ENCODE measurements around the gene ANKK1. TPM values are rescaled to one million over a fixed set of nuclear protein-coding genes. Genes with fewer than 3 reads are reported as not detected.

Gene ANKK1
- total RNA-seq, 1 donor from 2014 or later, result not detected

DNA sequence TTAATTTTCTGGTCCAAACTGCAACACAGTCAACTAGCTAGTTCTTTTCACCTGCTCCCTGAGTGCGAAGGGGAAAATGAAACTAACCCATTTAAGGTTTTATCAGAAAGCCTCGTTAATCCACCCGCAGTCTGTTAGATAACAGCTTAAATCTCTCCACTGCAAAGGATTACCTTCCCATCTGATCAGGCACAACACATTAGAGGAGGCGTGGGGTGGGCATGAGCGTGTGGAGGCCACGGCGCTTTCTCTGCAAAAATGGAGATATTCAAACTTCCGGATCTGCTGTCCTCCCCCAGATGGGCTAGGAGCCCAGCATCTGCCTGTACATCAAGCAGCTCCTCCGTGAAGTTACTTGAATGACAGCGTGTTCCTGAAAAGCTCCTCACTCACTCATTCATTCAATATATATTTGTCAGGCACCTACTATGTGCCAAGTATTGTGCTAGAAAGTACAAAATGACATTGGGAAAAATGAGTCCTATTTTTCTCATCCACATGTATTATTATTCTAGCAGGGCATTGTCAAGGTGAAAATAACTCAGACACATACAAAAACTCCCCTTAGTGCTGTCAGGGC, 13.5 kb upstream of the ANKK1 start:
- ATAC-seq (ENCODE audit: poor library complexity) (no peak), DNase-seq (no peak)
- intact Hi-C loops (cut with DNase I), result no loop called here

DNA sequence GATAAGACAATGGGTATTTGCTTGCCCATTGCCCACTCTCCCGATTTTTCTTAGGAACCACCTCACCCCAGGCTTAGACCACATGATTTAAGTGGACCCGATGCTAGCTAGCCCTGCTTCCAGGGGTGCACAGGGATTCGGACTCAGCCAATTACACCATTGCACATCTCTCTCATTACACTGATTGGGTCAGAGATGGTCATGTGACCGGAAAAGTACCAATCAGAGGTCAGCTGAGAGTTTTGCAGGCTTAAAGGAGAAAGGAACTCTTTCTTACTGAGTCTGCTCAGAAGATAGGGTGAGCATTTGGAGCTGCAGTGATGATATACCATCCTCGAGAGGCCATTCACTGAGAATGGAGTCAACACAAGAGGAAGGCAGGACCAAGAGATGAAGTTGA, 12.2 kb upstream of the ANKK1 start:
- ATAC-seq (ENCODE audit: poor library complexity) (no peak), DNase-seq (no peak)
- intact Hi-C loops (cut with DNase I), result no loop called here

DNA sequence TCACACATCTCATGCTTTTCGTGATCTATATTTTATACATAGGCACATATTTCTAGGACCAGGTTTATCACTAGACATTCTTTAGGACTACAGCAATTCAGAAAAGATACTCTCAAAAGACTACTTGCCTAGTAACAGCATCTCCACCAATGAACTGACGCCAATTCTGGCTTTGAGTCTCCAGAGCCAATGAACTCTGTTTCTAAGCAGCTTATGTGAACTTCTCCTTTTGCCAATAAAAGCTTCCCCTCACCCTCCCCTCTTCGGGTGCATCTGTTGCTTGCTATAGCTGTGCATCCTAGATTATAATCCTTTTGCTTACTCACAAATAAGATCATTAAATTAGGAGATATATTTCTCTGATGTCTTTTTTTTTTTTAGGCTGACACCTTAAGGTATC, 11.4 kb upstream of the ANKK1 start:
- ATAC-seq (ENCODE audit: poor library complexity) (no peak), DNase-seq (no peak)
- intact Hi-C loops (cut with DNase I), result no loop called here

DNA sequence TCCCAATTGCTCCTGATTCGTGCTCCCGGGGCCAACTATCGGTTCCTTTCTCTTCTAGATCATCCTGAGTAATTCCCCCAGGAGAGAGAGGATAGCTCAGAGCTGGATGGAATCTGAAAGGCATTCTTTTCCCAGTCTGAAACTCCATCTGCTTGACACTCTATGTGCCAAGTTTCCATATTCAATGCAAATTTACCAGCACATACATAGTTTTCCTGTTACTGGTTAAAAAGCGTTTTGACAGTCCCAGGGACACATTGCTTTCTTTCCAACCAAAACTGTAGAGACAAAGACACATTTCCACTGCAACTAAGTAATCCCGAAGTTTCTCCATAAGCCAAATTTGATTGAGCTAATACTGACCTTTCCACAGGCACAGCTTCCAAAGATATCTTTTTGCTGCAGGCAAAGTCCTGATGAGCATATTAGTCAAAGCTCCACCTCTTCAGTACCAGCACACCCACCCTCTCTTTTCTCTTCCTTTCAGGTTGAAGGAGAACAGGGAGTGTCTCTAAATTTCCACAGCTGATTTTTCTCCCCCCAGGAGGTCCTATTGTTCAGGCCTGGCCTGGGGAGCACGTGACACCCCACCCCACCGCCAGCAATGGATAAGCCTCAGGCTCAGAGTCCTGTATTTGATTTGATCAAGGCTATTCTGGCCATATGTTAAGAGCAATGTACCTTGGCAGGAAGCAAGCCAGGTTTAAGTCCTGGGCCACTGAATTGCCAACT, 9.7 kb upstream of the ANKK1 start:
- intact Hi-C loops (cut with DNase I), result no loop called here
- no peak for ATAC-seq (ENCODE audit: poor library complexity)
- DNase-seq, result no peak

DNA sequence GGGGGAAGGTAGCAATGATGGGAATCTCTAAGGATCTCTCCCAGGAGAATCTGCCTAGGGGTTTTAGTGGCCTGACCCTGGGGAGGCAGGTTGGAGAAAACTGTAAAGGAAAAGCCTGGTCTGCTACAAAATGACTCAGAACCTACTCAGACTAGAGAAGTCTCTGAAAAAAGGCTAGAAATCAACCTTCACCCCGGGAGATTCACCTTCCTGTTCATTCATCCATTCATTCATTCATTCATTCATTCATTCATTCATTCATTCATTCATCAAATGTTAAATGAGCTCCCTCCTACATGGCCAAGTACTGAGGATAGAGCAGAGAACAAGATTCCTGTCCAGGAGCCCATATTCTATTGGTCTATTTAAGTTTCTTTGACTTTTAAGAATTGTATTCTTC, 8.9 kb upstream of the ANKK1 start:
- ATAC-seq (ENCODE audit: poor library complexity), result no peak
- intact Hi-C loops (cut with DNase I), result no loop called here
- no peak for DNase-seq

DNA sequence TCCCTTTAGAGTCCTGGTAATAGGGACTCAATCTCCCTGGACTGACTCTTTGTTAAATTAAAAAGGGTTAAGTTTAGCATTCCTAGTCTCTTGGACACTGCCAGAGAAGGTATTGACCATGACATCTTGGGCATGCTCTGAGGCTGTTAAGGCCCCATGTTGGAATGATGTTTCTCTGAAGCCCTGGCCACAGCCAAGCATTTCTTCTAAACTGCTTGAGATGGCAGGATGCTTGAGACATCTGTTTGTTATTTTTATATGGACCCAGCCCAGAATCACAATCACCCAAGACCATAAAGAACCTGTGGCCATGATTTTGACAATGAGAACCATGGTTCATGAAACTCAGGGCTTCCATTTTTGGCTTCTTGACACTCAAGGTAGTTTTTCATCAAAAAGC, 5.5 kb upstream of the ANKK1 start:
- intact Hi-C loops (cut with DNase I), result no loop called here
- ATAC-seq (ENCODE audit: poor library complexity), result no peak
- DNase-seq, result no peak

DNA sequence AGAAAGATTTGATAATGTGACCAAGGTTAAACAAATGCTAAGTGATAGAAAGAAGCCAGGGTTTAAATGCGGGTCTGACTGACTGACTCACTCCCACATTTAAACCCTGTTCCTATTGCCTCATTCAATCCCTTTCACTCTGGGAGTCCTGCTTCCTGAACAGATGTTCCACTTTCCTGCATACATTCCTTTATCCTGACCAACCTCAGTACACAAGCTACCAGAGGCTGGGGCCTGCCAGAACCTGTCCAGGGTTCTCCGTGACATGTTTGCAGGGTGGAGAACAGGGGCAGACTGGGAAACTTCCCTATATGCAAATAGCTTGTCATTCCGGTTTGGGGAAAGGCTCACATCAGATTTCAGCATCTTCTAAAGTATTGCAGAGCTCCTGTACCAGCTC, 3.0 kb upstream of the ANKK1 start:
- ATAC-seq (ENCODE audit: poor library complexity) (no peak), DNase-seq (no peak)
- intact Hi-C loops (cut with DNase I), result no loop called here

DNA sequence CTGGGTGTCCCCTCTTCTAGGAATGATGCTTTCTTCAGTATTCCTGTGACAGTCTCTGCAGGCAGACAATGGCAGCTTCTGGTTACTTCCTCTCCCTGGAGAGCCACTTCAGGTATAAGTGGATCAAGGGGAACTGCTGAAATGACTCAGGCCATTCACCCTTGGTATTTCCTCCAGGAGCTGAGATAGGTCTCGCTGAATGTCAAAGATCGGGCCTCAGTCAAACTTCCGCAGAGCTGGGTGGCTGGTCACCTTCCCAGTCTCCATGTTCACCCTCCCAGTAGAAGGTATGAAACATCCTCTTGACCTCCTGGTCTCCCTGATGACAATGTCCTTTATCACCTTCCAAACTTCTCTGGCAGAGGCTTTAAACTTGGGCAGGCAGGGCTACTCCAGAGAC, 1.8 kb upstream of the ANKK1 start:
- no peak for ATAC-seq (ENCODE audit: poor library complexity)
- intact Hi-C loops (cut with DNase I), result no loop called here
- DNase-seq, result no peak

DNA sequence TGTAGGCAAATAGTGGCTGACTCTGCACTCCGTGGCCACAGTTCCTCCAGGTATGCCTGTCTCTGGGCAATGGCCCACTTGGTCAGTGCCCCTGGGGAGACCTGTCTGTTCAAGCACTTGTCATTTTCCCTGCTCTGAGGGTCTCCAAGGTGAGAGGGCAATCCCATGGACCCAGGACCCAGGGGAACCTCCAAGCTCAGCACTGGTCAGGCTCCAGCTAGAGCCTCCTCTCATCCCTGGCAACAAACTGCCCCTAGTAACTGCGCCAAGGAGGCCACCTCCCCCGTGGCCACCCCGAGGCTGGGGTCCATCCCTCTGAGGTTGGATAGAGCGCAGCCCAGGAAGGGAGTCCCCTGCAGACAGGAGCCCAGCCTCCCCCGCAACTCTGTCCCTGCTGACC, 713 bp upstream of the ANKK1 start:
- intact Hi-C loops (cut with DNase I), result no loop called here
- ATAC-seq (ENCODE audit: poor library complexity) (no peak), DNase-seq (no peak)

DNA sequence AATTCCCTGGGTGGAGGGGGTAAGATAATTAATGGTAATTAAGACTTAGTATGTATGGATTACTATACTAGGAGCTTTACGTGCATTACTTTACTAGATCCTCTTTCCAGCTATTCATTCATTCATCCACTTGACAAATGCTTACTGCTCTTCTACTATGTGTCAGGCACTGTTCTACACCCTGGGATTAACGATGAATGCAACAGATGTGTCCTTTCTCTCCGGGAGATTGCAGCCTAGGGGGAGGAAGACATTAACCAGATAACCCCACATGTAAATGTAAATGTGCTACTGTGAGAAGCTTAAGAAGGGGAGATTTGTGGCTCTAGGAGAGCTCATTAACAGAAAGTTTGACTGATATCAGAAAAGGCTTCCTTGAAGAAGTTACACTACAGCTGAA, 1.7 kb downstream of the ANKK1 start:
- DNase-seq (no peak), ATAC-seq (ENCODE audit: poor library complexity) (no peak)
- intact Hi-C loops (cut with DNase I), result no loop called here

DNA sequence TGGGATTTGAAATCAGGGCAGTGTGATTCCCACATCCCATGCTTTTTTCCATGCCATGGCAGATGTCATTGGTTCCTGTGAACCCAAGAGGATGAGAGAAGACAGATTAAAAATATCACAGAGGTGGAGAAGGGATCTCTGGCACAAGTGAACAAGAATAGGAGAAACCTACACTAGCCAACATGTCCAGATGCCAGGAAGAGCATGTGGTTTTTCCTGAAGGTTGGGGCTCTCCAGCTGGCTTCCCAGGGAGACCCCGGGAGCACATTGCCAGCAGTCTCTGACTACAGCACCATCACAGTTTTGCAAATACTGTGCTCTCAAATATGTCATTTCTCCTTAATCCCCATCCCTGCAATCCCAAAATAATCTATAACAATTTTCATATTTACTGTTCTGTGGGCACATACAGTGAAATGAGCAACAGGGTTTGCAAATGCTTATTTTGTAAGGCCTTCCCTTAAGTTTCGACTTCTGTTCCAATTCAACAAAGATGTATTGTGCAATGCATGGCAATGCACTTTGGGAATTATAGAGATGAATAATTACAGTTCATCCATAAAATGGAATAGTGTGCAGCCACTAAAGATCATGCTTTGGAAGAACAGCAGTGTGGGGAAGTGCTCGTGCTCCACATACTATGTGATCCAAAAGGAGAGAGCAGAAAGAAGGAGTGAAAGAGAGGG, 4.8 kb downstream of the ANKK1 start:
- DNase-seq, result no peak
- no peak for ATAC-seq (ENCODE audit: poor library complexity)
- intact Hi-C loops (cut with DNase I), result no loop called here

DNA sequence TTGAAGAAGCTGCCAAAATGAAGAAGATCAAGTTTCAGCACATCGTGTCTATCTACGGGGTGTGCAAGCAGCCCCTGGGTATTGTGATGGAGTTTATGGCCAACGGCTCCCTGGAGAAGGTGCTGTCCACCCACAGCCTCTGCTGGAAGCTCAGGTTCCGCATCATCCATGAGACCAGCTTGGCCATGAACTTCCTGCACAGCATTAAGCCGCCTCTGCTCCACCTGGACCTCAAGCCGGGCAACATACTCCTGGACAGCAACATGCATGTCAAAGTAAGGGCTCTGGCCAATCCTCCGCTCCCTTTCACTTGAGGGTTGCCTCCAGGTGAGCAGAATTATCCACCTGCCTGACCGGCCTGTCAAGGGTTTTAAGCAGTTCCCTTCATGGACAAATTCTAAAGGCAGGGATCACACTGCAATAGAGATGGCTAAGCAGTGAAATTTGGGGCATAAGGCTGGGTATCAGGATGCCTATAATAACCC, 6.0 kb downstream of the ANKK1 start:
- intact Hi-C loops (cut with DNase I), result no loop called here
- no peak for DNase-seq
- ATAC-seq (ENCODE audit: poor library complexity), result no peak

DNA sequence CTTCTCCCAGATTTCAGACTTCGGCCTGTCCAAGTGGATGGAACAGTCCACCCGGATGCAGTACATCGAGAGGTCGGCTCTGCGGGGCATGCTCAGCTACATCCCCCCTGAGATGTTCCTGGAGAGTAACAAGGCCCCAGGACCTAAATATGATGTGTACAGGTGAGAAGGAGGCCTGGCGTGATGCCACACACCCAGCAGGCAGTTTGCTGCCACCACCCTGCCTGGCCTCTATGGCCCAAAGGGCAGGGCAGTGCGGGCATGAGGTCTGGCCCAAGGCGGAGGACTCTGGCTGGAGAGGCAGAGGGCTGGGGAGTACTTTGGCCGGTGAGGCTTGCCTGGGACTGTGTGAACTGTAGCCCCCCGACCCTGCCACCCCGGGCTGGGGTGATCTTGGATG, 7.3 kb downstream of the ANKK1 start:
- ATAC-seq (ENCODE audit: poor library complexity) (no peak), DNase-seq (no peak)
- intact Hi-C loops (cut with DNase I), result no loop called here

DNA sequence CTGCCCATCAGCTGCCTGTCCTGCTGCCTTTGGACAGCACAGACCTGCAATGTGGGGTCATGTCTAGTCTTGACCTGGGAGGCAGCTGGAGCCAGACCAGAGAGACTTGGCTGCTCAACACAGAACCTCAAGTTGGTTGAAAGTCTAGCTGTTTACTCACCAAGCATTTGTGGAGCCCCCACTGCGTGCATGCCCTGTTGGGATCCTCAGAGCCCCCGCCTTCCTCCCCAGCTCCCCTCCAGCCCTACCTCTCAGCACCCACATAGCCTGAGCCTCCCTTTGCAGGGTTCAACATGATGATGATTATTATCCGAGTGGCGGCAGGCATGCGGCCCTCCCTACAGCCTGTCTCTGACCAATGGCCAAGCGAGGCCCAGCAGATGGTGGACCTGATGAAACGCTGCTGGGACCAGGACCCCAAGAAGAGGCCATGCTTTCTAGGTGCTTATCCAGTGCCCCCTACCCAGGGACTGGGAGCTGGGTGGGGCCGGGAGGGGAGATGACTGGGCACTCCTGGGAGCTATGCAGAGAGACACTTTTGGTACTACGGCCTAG, 8.3 kb downstream of the ANKK1 start:
- DNase-seq, result no peak
- no peak for ATAC-seq (ENCODE audit: poor library complexity)
- intact Hi-C loops (cut with DNase I), result no loop called here

DNA sequence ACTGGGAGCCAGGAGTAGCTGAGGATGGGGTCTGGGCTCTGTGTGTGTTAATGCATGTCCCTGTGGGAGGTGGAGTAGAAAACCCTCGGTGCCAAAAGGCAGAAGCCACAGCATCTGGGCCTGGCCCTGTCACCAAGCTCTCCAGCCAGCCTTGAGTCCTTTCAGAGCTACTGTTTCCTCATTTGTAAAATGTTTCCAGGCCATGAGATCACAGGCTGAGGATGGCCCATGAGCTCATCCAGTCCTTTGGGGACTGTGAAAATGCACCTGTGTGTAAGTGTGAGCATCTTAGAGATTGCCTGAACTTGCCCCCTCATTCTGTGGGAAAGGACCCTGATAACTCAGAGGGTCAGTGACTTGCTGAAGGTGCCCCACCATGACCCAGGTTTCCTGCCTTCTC, 9.1 kb downstream of the ANKK1 start:
- DNase-seq, result no peak

DNA sequence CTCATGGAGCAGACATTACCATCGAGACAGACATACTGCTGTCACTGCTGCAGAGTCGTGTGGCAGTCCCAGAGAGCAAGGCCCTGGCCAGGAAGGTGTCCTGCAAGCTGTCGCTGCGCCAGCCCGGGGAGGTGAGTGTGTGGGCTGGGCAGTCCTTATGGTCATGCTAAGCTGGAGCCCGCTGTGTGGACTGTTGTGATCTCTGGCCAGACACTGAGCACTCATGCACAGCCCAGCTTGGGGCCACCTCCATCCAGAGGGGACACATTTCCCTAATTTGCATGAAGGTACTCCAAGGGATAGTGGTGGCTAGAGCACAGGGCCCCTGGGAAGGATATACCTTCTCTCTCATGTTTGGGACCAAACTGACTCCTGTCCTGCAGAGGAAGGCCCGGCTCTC, 9.6 kb downstream of the ANKK1 start:
- ATAC-seq (ENCODE audit: poor library complexity), result no peak
- intact Hi-C loops (cut with DNase I), result no loop called here
- DNase-seq, result no peak

More for the DNA sequence above, 9.1 kb downstream of the ANKK1 start:
- intact Hi-C loops (cut with DNase I), result no loop called here
- ATAC-seq (ENCODE audit: poor library complexity), result no peak

DNA sequence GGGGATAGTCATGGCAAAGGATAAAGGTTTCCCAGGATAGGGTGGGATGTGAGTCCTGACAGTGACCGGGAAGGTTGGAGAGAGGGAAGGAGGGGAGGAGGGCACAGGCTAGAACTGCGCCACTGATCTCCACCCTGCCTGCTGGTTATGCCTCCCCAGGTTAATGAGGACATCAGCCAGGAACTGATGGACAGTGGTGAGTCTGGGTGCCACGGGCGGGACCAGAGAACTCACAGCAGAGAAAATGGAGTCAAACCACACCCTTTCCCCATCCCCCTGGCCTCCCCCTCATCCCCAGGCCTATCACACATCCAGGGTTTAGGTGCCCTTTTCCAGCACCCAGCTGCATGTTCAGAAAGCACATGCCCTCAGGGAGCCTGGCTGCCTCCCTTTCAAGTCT, 10.2 kb downstream of the ANKK1 start:
- DNase-seq (no peak), ATAC-seq (ENCODE audit: poor library complexity) (no peak)
- intact Hi-C loops (cut with DNase I), result no loop called here

DNA sequence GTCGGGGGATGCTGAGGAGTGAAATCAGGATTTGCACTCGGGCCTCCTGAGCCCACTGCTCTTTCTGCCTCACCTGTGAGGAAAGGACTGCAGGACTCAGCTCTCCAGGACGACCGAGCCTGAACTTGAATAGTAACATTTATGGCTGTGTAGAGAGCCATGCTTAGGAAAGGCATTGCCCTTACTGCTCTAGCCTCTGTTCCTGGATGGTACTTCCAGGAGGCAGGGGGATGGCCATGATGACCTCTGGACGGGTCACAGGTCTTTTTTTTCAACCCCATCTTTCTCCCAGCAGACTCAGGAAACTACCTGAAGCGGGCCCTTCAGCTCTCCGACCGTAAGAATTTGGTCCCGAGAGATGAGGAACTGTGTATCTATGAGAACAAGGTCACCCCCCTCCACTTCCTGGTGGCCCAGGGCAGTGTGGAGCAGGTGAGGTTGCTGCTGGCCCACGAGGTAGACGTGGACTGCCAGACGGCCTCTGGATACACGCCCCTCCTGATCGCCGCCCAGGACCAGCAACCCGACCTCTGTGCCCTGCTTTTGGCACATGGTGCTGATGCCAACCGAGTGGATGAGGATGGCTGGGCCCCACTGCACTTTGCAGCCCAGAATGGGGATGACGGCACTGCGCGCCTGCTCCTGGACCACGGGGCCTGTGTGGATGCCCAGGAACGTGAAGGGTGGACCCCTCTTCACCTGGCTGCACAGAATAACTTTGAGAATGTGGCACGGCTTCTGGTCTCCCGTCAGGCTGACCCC, 11.3 kb downstream of the ANKK1 start:
- DNase-seq, result no peak

DNA sequence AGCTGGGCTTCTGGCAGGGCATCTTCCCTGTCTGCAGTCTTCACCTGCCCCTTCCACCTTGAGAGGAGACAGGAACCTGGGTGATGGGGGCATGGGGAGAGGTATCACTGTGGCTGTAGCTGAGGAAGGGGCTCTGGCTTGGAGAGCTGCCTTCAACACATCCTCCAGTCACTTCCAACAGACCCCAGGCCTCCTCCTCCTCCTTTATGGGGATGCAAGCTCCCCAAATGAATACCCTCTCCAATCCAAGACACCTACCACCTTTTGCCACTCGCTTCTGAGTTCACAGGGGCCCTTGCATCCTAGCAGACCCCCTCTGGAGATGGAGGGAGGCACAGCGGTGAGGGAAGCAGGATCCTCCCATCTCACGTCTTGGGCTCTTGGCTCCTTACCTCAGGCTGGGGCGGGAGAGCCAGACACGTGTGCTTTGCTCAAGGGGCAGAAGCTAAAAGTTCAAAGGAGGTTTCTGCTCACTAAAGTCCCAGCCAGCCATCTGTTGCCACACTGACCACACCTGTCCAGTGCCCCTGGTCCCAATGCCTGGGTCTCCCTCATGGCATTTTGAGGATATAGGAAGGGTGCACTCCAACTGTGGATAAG, 13.2 kb downstream of the ANKK1 start:
- intact Hi-C loops (cut with DNase I), result no loop called here
- DNase-seq (no peak), ATAC-seq (ENCODE audit: poor library complexity) (no peak)

More for the DNA sequence above, 11.3 kb downstream of the ANKK1 start:
- intact Hi-C loops (cut with DNase I), result no loop called here
- ATAC-seq (ENCODE audit: poor library complexity), result no peak

All from Right ventricle myocardium superior (tissue), 1 donor.